Heart right ventricle (tissue), 16 donors: ENCODE results near the gene MINDY4. TPM values are rescaled to one million over a fixed set of nuclear protein-coding genes. Genes with fewer than 3 reads are reported as not detected.
A peak's percentile ranks its signal among the peaks of the same experiment; 100 is the strongest.

Experiments used
- ATAC-seq, 8 donors: fragments of 200-7000 bp; cut with Tn5 transposase; one replicate each; pipeline ENCODE4 v1.9.1; 2020; ENCODE audit warnings: mild to moderate bottlenecking in 8 of 8, moderate library complexity in 8 of 8, moderate number of reproducible peaks in 1 of 8
- DNase-seq, 2 donors: peaks; one replicate each; pipeline ENCODE4 v3.0.0-alpha.2; 2020
- H3K27ac ChIP-seq, 10 donors: fragments of 200-600 bp; sonication (generic) in 2 of 10; one replicate each; pipeline versions ENCODE4 v1.5.0 to v1.8.0; 2020 to 2022; ENCODE audit warnings: mild to moderate bottlenecking in 3 of 10
- H3K27me3 ChIP-seq, 7 donors: fragments of 200-600 bp; one replicate each; pipeline ENCODE4 v1.8.0; 2021 to 2022; ENCODE audit warnings: mild to moderate bottlenecking in 2 of 7
- H3K36me3 ChIP-seq, 9 donors: fragments of 200-600 bp; sonication (generic) in 1 of 9; one replicate each; pipeline versions ENCODE4 v1.5.0 to v1.8.0; 2020 to 2022; ENCODE audit warnings: mild to moderate bottlenecking in 2 of 9
- H3K4me1 ChIP-seq, 9 donors: fragments of 200-600 bp; sonication (generic) in 1 of 9; one replicate each; pipeline versions ENCODE4 v1.5.0 to v1.8.0; 2020 to 2022; ENCODE audit warnings: mild to moderate bottlenecking in 4 of 9
- H3K4me3 ChIP-seq, 10 donors: fragments of 200-600 bp; sonication (generic) in 2 of 10; one replicate each; pipeline versions ENCODE4 v1.5.0 to v1.8.0; 2020 to 2022; ENCODE audit warnings: mild to moderate bottlenecking in 7 of 10, moderate library complexity in 2 of 10
- H3K9me3 ChIP-seq, 11 donors: fragments of 200-600 bp in 10 of 11; sonication (generic) in 2 of 11; one replicate each; pipeline versions ENCODE4 v1.5.0 to v1.8.0; 2013 to 2022; ENCODE audit warnings: mild to moderate bottlenecking in 2 of 11, control low read depth in 1 of 11, moderate library complexity in 1 of 11
- WGBS, 2 donors: extraction: QIAGEN DNeasy Blood & Tissue Kit; methylation state at CpG; one replicate each; pipeline ENCODE4 v1.1.7; 2013; ENCODE audit warnings: inconsistent platforms in 1 of 2; 5-methylcytosine and 5-hydroxymethylcytosine counted together
- intact Hi-C, 10 donors: fragments of 100-400 bp; cut with DNase I; formaldehyde crosslinking; loops; one replicate each; pipeline versions ENCODE4 v1.11.1 to v1.14.2; 2022
- polyA plus RNA-seq, 2 donors: library from polyadenylated mRNA; stranded (reverse); fragments of 200-250 nt; gene quantifications; one replicate each; pipeline ENCODE4 v1.2.3, GENCODE V29; 2013
- total RNA-seq, 10 donors: library from RNA; stranded (reverse); fragmentation: NEBNext Ultra II Directional in 3 of 10; extraction: Animal tissue kit (Norgen Biotek cat#: 25700) in 3 of 10; gene quantifications; one replicate each; pipeline versions ENCODE4 v1.2.1 to v1.2.4, GENCODE V29; 2021 to 2023
- TF ChIP-seq, protein P1 (sequence below), 9 donors: fragments of 200-600 bp; sonication (generic) in 2 of 9; IDR thresholded peaks; one replicate each; pipeline versions ENCODE4 v1.5.0 to v1.8.0; 2021 to 2022; ENCODE audit warnings: antibody characterized with exemption in 9 of 9, mild to moderate bottlenecking in 5 of 9, moderate library complexity in 1 of 9
- donor health status: Arrhythmogenic right ventricular cardiomyopathy.
- donor health status: ischemic (EF 13 %, LVEDD 7.1; RV severe dilation, severe dysfunction).
- donor health status: healthy with polysubstance abuse.
- donor health status: DM: no; HTN: yes; CAD: no.
- donor health status: DM: no; HTN: no; CAD: no.
- donor health status: ischemic (EF 25% LVEDD 6.9; RV normal size, moderate dysfunction).
- donor health status: ischemic (EF 25% LVEDD 5.7; RV mildly dilated, moderate dysfunction).
- donor health status: healthy.
- donor health status: DM: yes; HTN: yes; CAD: no.
- donor health status: Ischemic cardiomyopathy.
- donor health status: ischemic (EF 35%, LVEDD 5.7; RV mildly dilated, moderate dysfunction).
- donor health status: nonischemic (EF 11% LVEDD 7.7; RV severe dilation, severe dysfunction).
- donor health status: DM: yes; HTN: yes; CAD: no.
- donor health status: PGD.
- donor health status: ischemic (EF 29% LVEDD 5.4; RV normal size, mild dysfunction).
- donor health status: nonischemic (EF 23%, LVEDD 6.1; RV moderate dilation, normal function).

Gene MINDY4
- total and polyA plus RNA-seq, 12 donors, result 1.9 to 5.4 (median 2.8) TPM

DNA sequence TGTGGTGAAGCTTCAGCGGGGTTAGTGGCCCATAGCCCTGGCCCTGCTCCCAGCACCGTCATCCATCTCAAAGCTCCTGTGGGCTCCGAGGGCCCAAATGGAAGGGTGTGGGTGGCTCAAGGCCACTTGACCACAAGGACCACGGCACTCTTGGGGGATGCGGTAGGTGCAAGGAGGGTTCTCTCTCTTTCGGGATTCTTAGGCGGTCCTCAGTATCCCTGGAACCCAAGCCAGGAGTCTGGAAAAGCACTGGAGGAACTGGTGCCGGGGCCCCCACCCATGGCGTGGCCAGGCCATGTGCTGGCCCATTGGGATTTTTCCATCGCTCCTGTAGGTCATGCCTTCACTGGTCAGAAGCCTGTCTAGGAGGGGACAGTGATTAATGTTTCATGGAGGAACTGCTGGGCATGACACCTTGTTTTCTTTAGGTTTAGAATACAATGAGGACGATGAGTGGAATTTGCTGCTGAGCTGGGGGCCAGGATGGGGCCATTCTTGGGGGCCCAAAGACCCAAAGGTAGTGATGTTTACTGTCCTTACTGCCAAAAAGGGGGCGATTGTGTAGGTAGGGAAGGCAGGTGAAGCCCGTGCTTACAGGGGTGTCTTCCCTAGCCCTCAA, 157.1 kb downstream of the MINDY4 start:
- H3K9me3 ChIP-seq, result peaks cover 0 to 8% (median 0%) of the 10 kb centered on the region in 11 donors
- peaks cover 10 to 36% (median 28%) of the 10 kb centered on the region in 9 donors for H3K4me1 ChIP-seq
- no peaks in the 10 kb centered on the region for H3K27me3 ChIP-seq
- H3K4me3 ChIP-seq, result no peak overlapping the region
- ATAC-seq (no peak), DNase-seq (no peak)
- peaks cover 0 to 34% (median 8%) of the 10 kb centered on the region in 9 donors for H3K36me3 ChIP-seq
- TF ChIP-seq, protein P1, sequence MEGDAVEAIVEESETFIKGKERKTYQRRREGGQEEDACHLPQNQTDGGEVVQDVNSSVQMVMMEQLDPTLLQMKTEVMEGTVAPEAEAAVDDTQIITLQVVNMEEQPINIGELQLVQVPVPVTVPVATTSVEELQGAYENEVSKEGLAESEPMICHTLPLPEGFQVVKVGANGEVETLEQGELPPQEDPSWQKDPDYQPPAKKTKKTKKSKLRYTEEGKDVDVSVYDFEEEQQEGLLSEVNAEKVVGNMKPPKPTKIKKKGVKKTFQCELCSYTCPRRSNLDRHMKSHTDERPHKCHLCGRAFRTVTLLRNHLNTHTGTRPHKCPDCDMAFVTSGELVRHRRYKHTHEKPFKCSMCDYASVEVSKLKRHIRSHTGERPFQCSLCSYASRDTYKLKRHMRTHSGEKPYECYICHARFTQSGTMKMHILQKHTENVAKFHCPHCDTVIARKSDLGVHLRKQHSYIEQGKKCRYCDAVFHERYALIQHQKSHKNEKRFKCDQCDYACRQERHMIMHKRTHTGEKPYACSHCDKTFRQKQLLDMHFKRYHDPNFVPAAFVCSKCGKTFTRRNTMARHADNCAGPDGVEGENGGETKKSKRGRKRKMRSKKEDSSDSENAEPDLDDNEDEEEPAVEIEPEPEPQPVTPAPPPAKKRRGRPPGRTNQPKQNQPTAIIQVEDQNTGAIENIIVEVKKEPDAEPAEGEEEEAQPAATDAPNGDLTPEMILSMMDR (IDR thresholded peaks at IDR 0.05), result no peak
- no peak overlapping the region for H3K27ac ChIP-seq
- 96 to 98% methylated on average over 13 of the region's 13 CpGs for WGBS, 2 donors
- intact Hi-C loops, result no loop called here

DNA sequence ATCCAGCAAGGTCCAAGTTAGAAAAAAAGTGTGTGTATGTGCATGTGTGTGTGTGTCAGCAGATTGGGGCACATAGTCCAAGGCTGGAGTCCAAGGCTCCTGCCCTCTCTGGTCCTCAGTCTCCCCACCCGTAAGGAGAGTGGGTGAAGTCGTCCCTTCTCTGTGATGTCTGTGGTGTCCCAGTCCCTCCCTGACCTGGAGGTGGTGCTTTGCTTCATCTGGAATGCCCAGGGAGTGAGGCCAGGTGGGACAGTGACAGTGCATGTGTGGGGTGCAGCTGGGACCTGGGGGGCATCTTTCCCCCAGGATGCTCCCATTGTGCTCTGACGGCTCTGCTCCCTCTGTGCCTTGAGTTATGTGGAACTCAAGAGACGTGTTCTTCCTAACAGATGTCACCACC, 158.5 kb downstream of the MINDY4 start:
- Histone ChIP-seq H3K9me3 (peaks cover 0 to 8% (median 0%) of the 10 kb centered on the region in 11 donors), H3K27ac (peak overlapping the region in 1 of 10 donors; percentile 68), H3K36me3 (peaks cover 0 to 21% (median 8%) of the 10 kb centered on the region in 9 donors), H3K27me3 (no peaks in the 10 kb centered on the region), H3K4me3 (no peak overlapping the region), H3K4me1 (peaks cover 10 to 49% (median 39%) of the 10 kb centered on the region in 9 donors)
- DNase-seq (no peak), ATAC-seq (no peak)
- TF ChIP-seq, protein P1 (IDR thresholded peaks at IDR 0.05), result no peak
- WGBS, 2 donors, result 78 to 87% methylated on average over 4 of the region's 4 CpGs
- intact Hi-C loops, result loop anchor here in 4 of 10 donors (5.0 to 10.0 kb wide), 3 partner anchors 125 to 185 kb away; no protein-coding TSS in a partner anchor

DNA sequence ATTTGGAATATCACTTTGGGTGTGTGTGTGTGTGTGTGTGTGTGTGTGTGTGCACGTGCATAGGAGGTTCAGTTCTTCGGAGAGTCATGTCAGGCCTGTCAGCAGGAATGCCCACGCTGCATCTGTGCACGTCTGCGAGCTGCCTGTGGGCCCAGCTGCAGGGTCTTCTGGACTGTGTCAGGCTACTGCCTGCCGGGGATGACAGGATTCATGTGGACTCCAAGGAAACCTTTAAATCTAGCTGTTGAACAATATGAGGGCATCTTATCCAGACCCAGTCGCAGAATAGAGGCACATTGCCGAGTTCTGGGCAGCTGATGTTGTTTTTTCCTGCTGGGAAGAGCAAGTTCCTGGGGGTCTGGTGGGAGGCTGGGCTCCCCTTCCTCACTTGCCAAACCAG, 159.4 kb downstream of the MINDY4 start:
- no peak for DNase-seq
- Histone ChIP-seq H3K27ac (peak overlapping the region in 8 of 10 donors; percentile 47 to 72 (median 64)), H3K9me3 (peaks cover 0 to 8% (median 0%) of the 10 kb centered on the region in 11 donors), H3K4me3 (no peak overlapping the region), H3K36me3 (peaks cover 0 to 12% (median 0%) of the 10 kb centered on the region in 9 donors), H3K27me3 (no peaks in the 10 kb centered on the region), H3K4me1 (peaks cover 10 to 57% (median 39%) of the 10 kb centered on the region in 9 donors)
- WGBS, 2 donors, result 16 to 23% methylated on average over 8 of the region's 8 CpGs
- ATAC-seq, result peak; percentile 24 to 73 (median 62)
- TF ChIP-seq, protein P1 (IDR thresholded peaks at IDR 0.05), result no peak
- intact Hi-C loops, result loop anchor here in 4 of 10 donors (5.0 to 10.0 kb wide), 3 partner anchors 126 to 186 kb away; no protein-coding TSS in a partner anchor

DNA sequence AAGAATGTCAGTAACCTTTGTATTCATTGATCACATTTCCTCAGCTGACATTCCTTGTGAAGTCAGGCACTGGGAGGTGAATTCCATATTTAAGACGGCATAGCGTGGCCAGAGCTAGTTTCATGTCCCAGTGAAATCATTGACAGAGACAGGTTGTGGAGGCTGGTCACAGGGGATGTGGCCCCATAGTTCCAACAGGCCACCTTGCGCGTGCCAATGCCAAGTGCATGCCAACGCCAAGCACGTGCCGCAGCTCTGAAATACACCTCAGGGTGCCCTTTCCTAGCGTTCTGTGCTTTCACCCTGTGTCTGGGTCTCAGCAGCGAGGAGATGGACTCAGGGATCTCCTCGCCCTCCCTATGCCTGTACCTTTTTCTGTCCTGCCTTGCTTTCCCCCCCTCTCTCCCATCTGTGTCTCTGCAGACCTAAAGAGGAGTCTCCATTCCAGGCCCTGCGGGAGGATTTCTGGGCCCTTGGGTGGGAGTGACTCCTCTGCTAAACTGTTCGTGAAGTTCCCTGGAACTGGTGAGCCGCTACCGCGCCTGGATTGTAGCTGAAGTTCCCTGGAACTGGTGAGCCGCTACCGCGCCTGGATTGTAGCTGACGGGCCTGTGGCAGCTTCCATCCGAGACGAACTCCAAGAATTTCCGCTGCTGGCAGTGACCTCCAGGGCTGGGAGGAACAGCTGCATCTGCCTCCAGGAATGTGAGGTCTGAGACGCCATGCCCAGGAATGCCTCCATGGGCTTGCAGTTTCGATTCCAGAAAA, 160.1 kb downstream of the MINDY4 start:
- peaks cover 0 to 5% (median 0%) of the 10 kb centered on the region in 9 donors for H3K36me3 ChIP-seq
- no peak overlapping the region for H3K4me3 ChIP-seq
- peak overlapping the region in 9 of 10 donors; percentile 50 to 72 (median 63) for H3K27ac ChIP-seq
- no peak for DNase-seq
- peak in 7 of 8 donors; percentile 15 to 60 (median 37) for ATAC-seq
- H3K9me3 ChIP-seq, result peaks cover 0 to 8% (median 0%) of the 10 kb centered on the region in 11 donors
- H3K4me1 ChIP-seq, result peaks cover 10 to 57% (median 39%) of the 10 kb centered on the region in 9 donors
- 33 to 39% methylated on average over 24 of the region's 24 CpGs for WGBS, 2 donors
- TF ChIP-seq, protein P1 (IDR thresholded peaks at IDR 0.05), result no peak
- intact Hi-C loops, result loop anchor here in 4 of 10 donors (5.0 to 10.0 kb wide), 3 partner anchors 127 to 187 kb away; no protein-coding TSS in a partner anchor
- no peaks in the 10 kb centered on the region for H3K27me3 ChIP-seq
